GM21367 (cell line): ENCODE results near the gene APBB2.

Source experiments
- ATAC-seq: cut with Tn5 transposase; IDR thresholded peaks from one replicate; pipeline ENCODE4 v1.9.1; 2021; ENCODE audit not compliant: unreplicated experiment

Gene APBB2

GRCh38 chr4:41142376-41143310 lies 71.7 kb downstream of the APBB2 start:
- ATAC-seq = no peak

DNA sequence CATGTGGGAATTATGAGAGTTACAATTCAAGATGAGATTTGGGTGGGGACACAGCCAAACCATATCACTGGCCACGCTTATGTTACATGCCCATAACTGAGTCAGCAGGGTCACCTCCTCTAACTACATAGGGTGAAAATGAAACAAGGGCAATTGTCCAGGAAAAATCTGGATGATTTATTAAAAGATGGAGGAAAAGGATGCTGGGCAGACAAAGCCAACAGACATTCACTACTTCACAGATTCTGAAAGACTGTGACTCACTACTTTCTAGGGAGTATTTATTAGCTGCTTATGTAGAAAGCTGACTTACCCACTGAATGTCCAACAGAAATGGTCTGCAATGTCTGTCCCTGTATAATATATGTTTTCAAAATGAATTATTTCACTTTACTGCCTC lies 72.4 kb downstream of the APBB2 start:
- ATAC-seq = no peak

- ATAC-seq = no peak
Measured at GRCh38 chr4:41140410-41140809, 73.9 kb downstream of the APBB2 start.

- no peak for ATAC-seq
Measured at GRCh38 chr4:41137879-41138278, 76.5 kb downstream of the APBB2 start.

DNA sequence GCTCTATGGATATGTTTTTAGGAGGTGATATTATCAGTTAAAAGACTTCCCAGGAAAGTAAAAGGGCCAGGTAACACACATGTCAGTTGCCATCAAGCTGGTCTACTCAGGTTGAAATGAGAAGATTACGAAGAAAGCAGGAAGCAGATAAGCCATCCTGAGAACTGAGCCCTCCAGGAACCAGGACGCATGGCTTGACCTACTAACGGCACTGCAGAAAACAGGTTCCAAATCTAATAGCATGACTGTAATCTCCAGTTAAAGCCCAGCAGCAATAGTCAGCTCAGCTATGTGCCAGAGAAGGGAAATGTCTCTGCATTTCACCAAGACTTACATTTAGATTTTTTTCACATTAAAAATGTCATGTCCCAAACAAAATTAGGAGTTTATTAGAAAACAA lies 77.9 kb downstream of the APBB2 start:
- ATAC-seq = no peak

DNA sequence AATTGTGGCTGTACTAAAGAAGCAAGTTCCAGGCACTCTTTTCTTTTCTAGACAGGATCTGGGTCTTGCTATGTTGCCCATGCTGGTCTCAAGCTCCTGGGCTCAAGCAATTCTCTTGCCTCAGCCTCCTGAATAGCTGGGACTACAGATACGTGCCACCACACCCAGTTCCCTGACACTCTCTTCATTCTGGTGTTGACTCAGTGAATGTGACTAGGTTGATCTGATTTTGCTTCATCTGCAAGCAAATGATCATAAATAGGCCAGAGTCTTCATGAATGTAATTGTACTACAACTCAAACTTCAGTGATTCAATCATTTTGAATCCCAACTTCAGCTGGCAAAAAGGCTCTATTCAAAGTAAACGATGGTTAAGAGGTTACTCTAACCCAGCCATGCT lies 78.5 kb downstream of the APBB2 start:
- no peak for ATAC-seq

- ATAC-seq = no peak
Measured at GRCh38 chr4:41134581-41134980, 79.8 kb downstream of the APBB2 start.

- no peak for ATAC-seq
Measured at GRCh38 chr4:41133454-41134018, 80.8 kb downstream of the APBB2 start.

DNA sequence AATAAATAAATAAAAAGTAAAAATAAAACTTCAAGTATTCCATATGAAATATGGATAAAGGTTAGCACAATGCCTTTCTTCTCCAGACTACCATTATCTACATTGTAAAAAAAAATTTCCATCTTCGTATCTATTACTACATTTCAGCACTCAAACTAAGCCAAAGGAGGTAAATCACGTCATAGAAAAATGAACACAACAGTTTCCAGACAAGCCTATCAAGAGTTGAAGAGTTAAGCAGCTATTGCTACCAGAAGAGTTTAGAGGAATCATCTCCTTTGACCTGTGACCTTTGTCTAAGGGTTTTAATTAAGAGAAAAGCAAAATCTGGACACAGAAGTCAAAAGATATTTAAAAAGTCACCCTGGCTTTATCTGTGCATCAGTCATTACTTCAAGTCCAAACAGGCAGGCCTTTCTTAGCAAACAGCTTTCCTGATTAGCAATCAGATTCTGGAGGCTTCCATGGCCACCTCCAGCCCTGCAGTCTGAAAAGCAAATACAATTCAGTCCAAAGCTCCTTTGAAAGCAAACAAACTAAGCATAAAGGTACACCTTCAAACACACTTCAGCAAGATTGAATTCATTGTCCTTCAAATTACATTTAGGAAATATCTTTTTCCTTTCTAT lies 82.2 kb downstream of the APBB2 start:
- no peak for ATAC-seq

DNA sequence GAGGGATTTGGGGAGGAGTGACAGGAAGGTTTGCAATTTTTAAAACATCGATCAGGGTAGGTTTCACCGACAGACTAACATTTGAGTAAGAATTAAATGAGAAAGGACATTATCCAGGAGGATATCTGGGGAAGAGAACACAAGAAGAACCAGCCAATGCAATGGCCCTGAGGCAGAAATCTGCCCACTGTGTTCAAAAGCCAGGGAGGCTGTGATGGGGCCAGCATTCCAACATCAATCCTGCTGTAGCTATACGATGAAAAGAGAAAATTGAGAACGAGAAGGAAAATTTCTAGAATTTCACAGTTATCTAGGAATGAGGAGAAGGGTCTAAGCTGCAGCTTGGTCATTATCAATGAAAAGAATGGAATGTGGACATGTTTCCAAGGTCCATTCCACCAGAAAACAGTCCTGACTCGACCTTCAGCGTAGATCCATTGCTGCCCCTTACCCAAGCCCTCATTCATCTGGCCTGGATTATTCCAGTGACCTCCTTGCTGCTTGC lies 84.4 kb downstream of the APBB2 start:
- no peak for ATAC-seq

- no peak for ATAC-seq
Measured at GRCh38 chr4:41129128-41129754, 85.1 kb downstream of the APBB2 start.

- ATAC-seq = no peak
Measured at GRCh38 chr4:41125558-41126311, 88.6 kb downstream of the APBB2 start.

- ATAC-seq = no peak
Measured at GRCh38 chr4:41124916-41125548, 89.3 kb downstream of the APBB2 start.

- ATAC-seq = no peak
Measured at GRCh38 chr4:41122775-41123174, 91.6 kb downstream of the APBB2 start.

GRCh38 chr4:41122309-41122708 lies 92.0 kb downstream of the APBB2 start:
- ATAC-seq = no peak

DNA sequence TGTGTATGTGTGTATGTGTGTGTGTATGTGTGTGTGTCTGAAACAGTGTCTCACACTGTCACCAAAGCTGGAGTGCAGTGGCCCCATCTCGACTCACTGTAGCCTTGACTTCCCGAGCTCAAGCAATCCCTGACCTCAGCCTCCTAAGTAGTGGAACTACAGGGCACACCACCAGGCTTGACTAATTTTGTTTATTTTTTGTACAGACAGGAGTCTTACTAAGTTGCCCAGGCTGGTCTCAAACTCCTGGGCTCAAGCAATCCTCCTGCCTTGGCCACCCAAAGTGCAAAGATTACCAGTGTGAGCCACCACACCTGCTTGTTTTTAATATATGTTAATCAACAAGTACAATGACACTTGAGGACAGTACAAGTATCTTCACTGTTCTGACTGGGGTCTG lies 92.4 kb downstream of the APBB2 start:
- ATAC-seq = no peak

DNA sequence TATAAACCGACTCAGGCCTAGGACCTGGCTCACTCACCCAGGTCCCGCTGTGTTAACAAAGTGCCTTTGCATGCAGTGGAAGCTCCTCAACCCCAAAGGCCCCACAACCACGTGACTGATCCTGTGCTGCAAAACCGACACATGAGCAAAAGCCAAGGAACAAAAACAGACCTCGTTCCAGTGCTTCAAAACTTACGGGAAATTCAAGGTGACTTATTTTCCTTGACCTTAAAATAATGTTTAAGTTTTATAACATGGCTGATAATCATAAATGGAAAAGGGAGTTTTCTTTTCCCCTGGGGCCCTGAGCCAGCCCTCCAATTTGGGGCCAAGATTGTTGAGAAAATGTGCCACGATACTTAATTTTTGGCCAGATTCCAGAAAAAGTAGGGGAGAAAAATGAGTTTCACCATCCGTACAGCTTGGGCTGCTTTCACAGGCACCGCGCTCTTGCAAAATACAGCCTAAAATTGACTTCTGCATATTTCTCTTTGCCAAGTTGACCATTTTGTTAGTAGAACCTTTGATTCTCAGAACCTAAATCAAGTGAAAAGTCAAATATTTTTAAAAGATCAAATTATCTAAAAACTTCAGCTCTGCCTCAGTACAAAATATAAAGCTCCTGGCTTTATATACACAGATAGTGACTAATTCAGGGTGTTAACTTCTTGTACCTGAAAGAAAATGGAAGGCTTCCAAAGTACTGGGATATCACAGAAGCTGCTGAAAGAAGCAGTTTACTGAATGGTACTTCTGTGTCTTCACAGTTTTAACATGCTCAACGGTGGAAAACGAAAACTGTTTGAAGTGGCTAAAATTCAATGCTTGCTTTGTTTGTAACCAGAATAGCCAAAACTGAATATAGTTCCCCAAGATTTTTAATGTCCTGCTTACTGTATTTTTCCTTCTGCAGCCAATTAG lies 93.8 kb downstream of the APBB2 start:
- ATAC-seq = no peak

- no peak for ATAC-seq
Measured at GRCh38 chr4:41119867-41120295, 94.5 kb downstream of the APBB2 start.

DNA sequence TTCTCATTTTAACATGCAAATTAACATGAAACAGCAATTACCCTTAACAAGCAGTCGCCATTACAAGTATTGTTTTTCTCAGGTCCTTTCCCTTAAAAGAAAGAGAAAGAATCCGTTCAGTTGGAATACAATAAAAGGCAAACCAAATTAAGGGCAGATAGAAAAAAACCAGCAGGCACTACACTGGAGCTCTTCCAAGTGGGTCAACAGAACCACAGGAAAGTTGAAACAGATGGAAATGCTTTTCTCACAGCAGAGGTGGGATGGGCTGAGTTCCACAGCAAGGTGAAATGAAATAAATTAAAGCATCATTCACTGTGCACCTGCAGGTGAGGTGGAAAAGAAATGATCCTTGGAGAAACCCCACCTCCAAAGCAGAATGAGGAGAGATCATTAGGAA lies 102.6 kb downstream of the APBB2 start:
- ATAC-seq = no peak
